ENCODE results near the gene OR52K1. TPM values are rescaled to one million over a fixed set of nuclear protein-coding genes. Genes with fewer than 3 reads are reported as not detected.

Gene OR52K1
- total and polyA plus RNA-seq, 4 donors, result 0.12 TPM; not detected in 3

- no peak overlapping the region for H3K27ac ChIP-seq (ENCODE audit: low read depth in 1 of 2, low read length in 2 of 2)
- no peaks in the 10 kb centered on the region for H3K36me3 ChIP-seq (ENCODE audit: control insufficient read depth in 1 of 2, insufficient read depth in 2 of 2, low read length in 1 of 2)
- WGBS, 2 donors, result 35 to 36% methylated on average over 15 of the region's 15 CpGs
- no peak for DNase-seq
- H3K9me3 ChIP-seq (ENCODE audit: control insufficient read depth, low read length), result no peaks in the 10 kb centered on the region
- no peak overlapping the region for H3K4me3 ChIP-seq (ENCODE audit: low read length in 2 of 2)
- intact Hi-C loops (cut with DNase I), result loop anchor here in 1 of 2 donors (2.0 kb wide), 1 partner anchor 310 kb away; no protein-coding TSS in a partner anchor
- H3K27me3 ChIP-seq (ENCODE audit: control insufficient read depth in 1 of 2, insufficient read depth in 2 of 2, low read length in 1 of 2), result peaks cover 0 to 1% of the 10 kb centered on the region in 2 donors
- no peaks in the 10 kb centered on the region for H3K4me1 ChIP-seq (ENCODE audit: control insufficient read depth in 1 of 2, insufficient read depth in 2 of 2, low read length in 2 of 2)
- ATAC-seq (ENCODE audit: low FRiP score), result no peak
Measured at GRCh38 chr11:4496557-4497248, 14.3 kb downstream of the OR52K1 start.

GRCh38 chr11:4508886-4509285 is 26.4 kb downstream of the OR52K1 start:
- no peaks in the 10 kb centered on the region for H3K36me3 ChIP-seq (ENCODE audit: control insufficient read depth in 1 of 2, insufficient read depth in 2 of 2, low read length in 1 of 2)
- H3K4me3 ChIP-seq (ENCODE audit: low read length in 2 of 2), result no peak overlapping the region
- H3K4me1 ChIP-seq (ENCODE audit: control insufficient read depth in 1 of 2, insufficient read depth in 2 of 2, low read length in 2 of 2), result no peaks in the 10 kb centered on the region
- DNase-seq (no peak), ATAC-seq (ENCODE audit: low FRiP score) (no peak)
- no peak overlapping the region for H3K27ac ChIP-seq (ENCODE audit: low read depth in 1 of 2, low read length in 2 of 2)
- WGBS, 2 donors, result 51 to 80% methylated on average over 2 of the region's 2 CpGs
- no peaks in the 10 kb centered on the region for H3K9me3 ChIP-seq (ENCODE audit: control insufficient read depth, low read length)
- intact Hi-C loops (cut with DNase I), result no loop called here
- peaks cover 0 to 2% of the 10 kb centered on the region in 2 donors for H3K27me3 ChIP-seq (ENCODE audit: control insufficient read depth in 1 of 2, insufficient read depth in 2 of 2, low read length in 1 of 2)

GRCh38 chr11:4511282-4512245 is 29.1 kb downstream of the OR52K1 start:
- DNase-seq (no peak), ATAC-seq (ENCODE audit: low FRiP score) (no peak)
- Histone ChIP-seq H3K4me3 (ENCODE audit: low read length in 2 of 2) (no peak overlapping the region), H3K4me1 (ENCODE audit: control insufficient read depth in 1 of 2, insufficient read depth in 2 of 2, low read length in 2 of 2) (no peaks in the 10 kb centered on the region), H3K27me3 (ENCODE audit: control insufficient read depth in 1 of 2, insufficient read depth in 2 of 2, low read length in 1 of 2) (no peaks in the 10 kb centered on the region), H3K9me3 (ENCODE audit: control insufficient read depth, low read length) (no peaks in the 10 kb centered on the region), H3K27ac (ENCODE audit: low read depth in 1 of 2, low read length in 2 of 2) (no peak overlapping the region), H3K36me3 (ENCODE audit: control insufficient read depth in 1 of 2, insufficient read depth in 2 of 2, low read length in 1 of 2) (no peaks in the 10 kb centered on the region)
- intact Hi-C loops (cut with DNase I), result no loop called here
- 45 to 72% methylated on average over 5 of the region's 5 CpGs for WGBS, 2 donors

DNA sequence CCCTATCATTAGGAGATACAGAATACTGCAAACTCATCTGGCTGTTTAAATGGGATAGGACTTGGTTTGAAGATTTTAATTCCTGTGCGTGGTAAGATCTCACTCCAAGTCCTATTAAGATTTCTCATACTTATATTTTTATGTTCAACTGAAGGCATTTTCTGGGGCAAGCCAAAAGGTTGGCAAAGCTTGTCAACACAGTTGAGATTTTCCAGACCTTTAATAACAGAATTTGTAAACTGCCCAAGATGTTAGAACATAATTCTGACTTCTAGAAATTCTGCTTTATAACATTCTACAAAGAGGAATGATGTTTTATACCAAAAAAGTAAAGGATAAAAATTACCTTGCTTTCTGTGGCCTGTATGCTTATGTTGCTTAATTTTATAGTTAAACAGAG is 31.8 kb downstream of the OR52K1 start:
- WGBS, 2 donors, result 14 to 19% methylated on average over 1 of the region's 1 CpG
- H3K4me3 ChIP-seq (ENCODE audit: low read length in 2 of 2), result no peak overlapping the region
- intact Hi-C loops (cut with DNase I), result no loop called here

GRCh38 chr11:4522339-4522738 is 39.9 kb downstream of the OR52K1 start:
- intact Hi-C loops (cut with DNase I), result no loop called here
- ATAC-seq (ENCODE audit: low FRiP score) (no peak), DNase-seq (no peak)
- H3K36me3 ChIP-seq (ENCODE audit: control insufficient read depth in 1 of 2, insufficient read depth in 2 of 2, low read length in 1 of 2), result no peaks in the 10 kb centered on the region
- no peak overlapping the region for H3K4me3 ChIP-seq (ENCODE audit: low read length in 2 of 2)
- H3K4me1 ChIP-seq (ENCODE audit: control insufficient read depth in 1 of 2, insufficient read depth in 2 of 2, low read length in 2 of 2), result no peaks in the 10 kb centered on the region
- H3K9me3 ChIP-seq (ENCODE audit: control insufficient read depth, low read length), result peaks cover 3% of the 10 kb centered on the region
- 49 to 52% methylated on average over 2 of the region's 2 CpGs for WGBS, 2 donors
- H3K27ac ChIP-seq (ENCODE audit: low read depth in 1 of 2, low read length in 2 of 2), result no peak overlapping the region
- no peaks in the 10 kb centered on the region for H3K27me3 ChIP-seq (ENCODE audit: control insufficient read depth in 1 of 2, insufficient read depth in 2 of 2, low read length in 1 of 2)

More for the DNA sequence above, 31.8 kb downstream of the OR52K1 start:
- no peak overlapping the region for H3K27ac ChIP-seq (ENCODE audit: low read depth in 1 of 2, low read length in 2 of 2)
- H3K9me3 ChIP-seq (ENCODE audit: control insufficient read depth, low read length), result no peaks in the 10 kb centered on the region
- no peaks in the 10 kb centered on the region for H3K36me3 ChIP-seq (ENCODE audit: control insufficient read depth in 1 of 2, insufficient read depth in 2 of 2, low read length in 1 of 2)
- ATAC-seq (ENCODE audit: low FRiP score), result no peak
- H3K27me3 ChIP-seq (ENCODE audit: control insufficient read depth in 1 of 2, insufficient read depth in 2 of 2, low read length in 1 of 2), result no peaks in the 10 kb centered on the region
- DNase-seq, result no peak
- H3K4me1 ChIP-seq (ENCODE audit: control insufficient read depth in 1 of 2, insufficient read depth in 2 of 2, low read length in 2 of 2), result no peaks in the 10 kb centered on the region

DNA sequence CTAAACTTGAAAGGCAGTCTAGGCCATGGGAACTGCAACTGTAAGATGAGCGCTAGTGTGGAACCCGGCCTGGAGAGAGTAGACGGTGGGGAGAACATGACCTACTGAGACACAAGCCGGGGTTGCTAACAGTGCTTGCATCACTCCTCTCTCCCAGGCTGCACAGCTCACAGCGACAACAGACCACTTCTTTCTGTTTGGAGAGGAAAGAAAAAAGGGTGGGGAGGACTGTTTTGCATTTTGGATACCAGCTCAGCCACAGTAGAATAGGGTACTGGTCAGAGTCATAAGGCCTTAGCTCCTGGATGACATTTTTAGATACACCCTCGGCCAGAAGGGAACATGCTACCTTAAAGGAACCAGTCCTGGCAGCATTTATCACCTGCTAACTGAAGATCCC is 40.3 kb downstream of the OR52K1 start:
- no peak for DNase-seq
- Histone ChIP-seq H3K4me3 (ENCODE audit: low read length in 2 of 2) (no peak overlapping the region), H3K4me1 (ENCODE audit: control insufficient read depth in 1 of 2, insufficient read depth in 2 of 2, low read length in 2 of 2) (no peaks in the 10 kb centered on the region), H3K36me3 (ENCODE audit: control insufficient read depth in 1 of 2, insufficient read depth in 2 of 2, low read length in 1 of 2) (no peaks in the 10 kb centered on the region), H3K9me3 (ENCODE audit: control insufficient read depth, low read length) (peaks cover 3% of the 10 kb centered on the region), H3K27ac (ENCODE audit: low read depth in 1 of 2, low read length in 2 of 2) (no peak overlapping the region), H3K27me3 (ENCODE audit: control insufficient read depth in 1 of 2, insufficient read depth in 2 of 2, low read length in 1 of 2) (no peaks in the 10 kb centered on the region)
- WGBS, 2 donors, result 81 to 82% methylated on average over 6 of the region's 6 CpGs
- ATAC-seq (ENCODE audit: low FRiP score), result no peak
- intact Hi-C loops (cut with DNase I), result no loop called here

- intact Hi-C loops (cut with DNase I), result no loop called here
- Histone ChIP-seq H3K9me3 (ENCODE audit: control insufficient read depth, low read length) (peaks cover 3% of the 10 kb centered on the region), H3K36me3 (ENCODE audit: control insufficient read depth in 1 of 2, insufficient read depth in 2 of 2, low read length in 1 of 2) (no peaks in the 10 kb centered on the region), H3K4me3 (ENCODE audit: low read length in 2 of 2) (no peak overlapping the region), H3K27me3 (ENCODE audit: control insufficient read depth in 1 of 2, insufficient read depth in 2 of 2, low read length in 1 of 2) (no peaks in the 10 kb centered on the region), H3K27ac (ENCODE audit: low read depth in 1 of 2, low read length in 2 of 2) (no peak overlapping the region), H3K4me1 (ENCODE audit: control insufficient read depth in 1 of 2, insufficient read depth in 2 of 2, low read length in 2 of 2) (no peaks in the 10 kb centered on the region)
- ATAC-seq (ENCODE audit: low FRiP score) (no peak), DNase-seq (no peak)
- WGBS, 2 donors, result 25 to 35% methylated on average over 1 of the region's 1 CpG
Measured at GRCh38 chr11:4523666-4524065, 41.2 kb downstream of the OR52K1 start.

GRCh38 chr11:4527926-4528325 is 45.5 kb downstream of the OR52K1 start:
- Histone ChIP-seq H3K9me3 (ENCODE audit: control insufficient read depth, low read length) (peaks cover 2% of the 10 kb centered on the region), H3K4me3 (ENCODE audit: low read length in 2 of 2) (no peak overlapping the region), H3K27ac (ENCODE audit: low read depth in 1 of 2, low read length in 2 of 2) (no peak overlapping the region), H3K4me1 (ENCODE audit: control insufficient read depth in 1 of 2, insufficient read depth in 2 of 2, low read length in 2 of 2) (no peaks in the 10 kb centered on the region), H3K27me3 (ENCODE audit: control insufficient read depth in 1 of 2, insufficient read depth in 2 of 2, low read length in 1 of 2) (no peaks in the 10 kb centered on the region), H3K36me3 (ENCODE audit: control insufficient read depth in 1 of 2, insufficient read depth in 2 of 2, low read length in 1 of 2) (no peaks in the 10 kb centered on the region)
- intact Hi-C loops (cut with DNase I), result no loop called here
- 61 to 91% methylated on average over 2 of the region's 2 CpGs for WGBS, 2 donors
- DNase-seq (no peak), ATAC-seq (ENCODE audit: low FRiP score) (no peak)

All from aorta (tissue), 5 donors.